ENCODE measurements around the gene GKN1. TPM values are rescaled to one million over a fixed set of nuclear protein-coding genes. Genes with fewer than 3 reads are reported as not detected.

Gene GKN1
- total and polyA plus RNA-seq, 2 of the 8 experiments (the other 6 are each of a cell fraction or from before 2014, with no cell fraction given) = not detected

- no peak for TF ChIP-seq CEBPB (IDR thresholded peaks at IDR 0.05; ENCODE audit: low read depth, low read length)
Measured at GRCh38 chr2:69007603-69008002, 33.2 kb downstream of the GKN1 start (continued).
